GM20000 (cell line): ENCODE data around the gene CCDC124.

Source experiments
- DNase-seq: peaks from one replicate; pipeline ENCODE4 v3.0.0; 2012; ENCODE audit warnings: low spot score
- TF ChIP-seq, protein P1 (sequence below): IDR thresholded peaks from 2 replicates; pipeline ENCODE4 v1.5.1; 2012; ENCODE audit warnings: mild to moderate bottlenecking, control low read depth; ENCODE audit errors: extremely low read depth, missing control alignments

Gene CCDC124

DNA sequence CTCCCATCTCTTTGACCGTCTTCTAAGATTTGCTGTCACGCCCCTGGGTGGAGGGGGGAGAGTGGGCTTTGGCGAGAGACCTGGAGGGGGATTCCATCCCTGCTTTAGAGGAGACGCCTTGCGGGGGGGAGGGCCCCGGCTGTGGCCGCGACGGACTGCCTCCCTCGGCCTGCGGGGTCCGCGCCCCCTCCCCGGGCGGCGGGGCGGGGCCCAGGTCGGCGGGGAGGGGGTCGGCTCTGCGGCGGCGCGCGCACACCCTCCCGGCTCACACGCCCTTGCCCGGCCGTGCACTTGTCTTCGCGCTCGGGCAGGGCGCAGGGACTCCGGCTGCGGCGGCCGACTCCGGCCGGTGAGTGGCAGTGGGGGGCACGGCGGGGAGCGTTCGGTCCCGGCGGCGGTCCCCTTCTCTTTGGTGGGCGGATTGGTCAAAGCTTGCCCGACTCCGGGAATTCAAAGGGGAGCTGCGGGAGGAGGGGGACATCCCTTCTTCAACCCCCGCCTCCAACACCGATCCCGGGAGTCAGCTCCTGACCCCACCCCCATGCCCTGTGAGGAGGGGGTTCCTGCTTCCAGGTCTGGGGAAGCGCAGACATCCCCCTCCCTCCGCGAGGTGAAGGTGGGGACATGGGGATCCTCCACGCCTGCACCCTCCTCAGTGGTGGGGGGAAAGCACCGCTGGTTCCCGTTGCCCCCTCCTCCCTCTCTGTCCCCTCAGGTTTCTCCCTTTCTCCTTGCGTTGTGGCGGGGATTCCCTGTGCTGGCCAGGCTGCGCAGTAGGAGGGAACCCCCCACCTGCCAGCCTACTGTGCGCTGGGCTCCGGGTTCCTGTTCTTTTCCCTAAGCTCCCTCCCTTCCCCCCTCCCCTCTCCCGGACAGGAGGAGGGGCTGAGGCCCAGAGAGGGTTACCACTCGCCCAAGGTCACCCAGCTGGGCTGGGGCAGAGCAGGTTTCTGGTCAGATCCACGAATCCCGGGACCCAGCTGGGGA is 19.5 kb downstream of the CCDC124 start:
- peak; percentile 77 for DNase-seq
- TF ChIP-seq, protein P1, sequence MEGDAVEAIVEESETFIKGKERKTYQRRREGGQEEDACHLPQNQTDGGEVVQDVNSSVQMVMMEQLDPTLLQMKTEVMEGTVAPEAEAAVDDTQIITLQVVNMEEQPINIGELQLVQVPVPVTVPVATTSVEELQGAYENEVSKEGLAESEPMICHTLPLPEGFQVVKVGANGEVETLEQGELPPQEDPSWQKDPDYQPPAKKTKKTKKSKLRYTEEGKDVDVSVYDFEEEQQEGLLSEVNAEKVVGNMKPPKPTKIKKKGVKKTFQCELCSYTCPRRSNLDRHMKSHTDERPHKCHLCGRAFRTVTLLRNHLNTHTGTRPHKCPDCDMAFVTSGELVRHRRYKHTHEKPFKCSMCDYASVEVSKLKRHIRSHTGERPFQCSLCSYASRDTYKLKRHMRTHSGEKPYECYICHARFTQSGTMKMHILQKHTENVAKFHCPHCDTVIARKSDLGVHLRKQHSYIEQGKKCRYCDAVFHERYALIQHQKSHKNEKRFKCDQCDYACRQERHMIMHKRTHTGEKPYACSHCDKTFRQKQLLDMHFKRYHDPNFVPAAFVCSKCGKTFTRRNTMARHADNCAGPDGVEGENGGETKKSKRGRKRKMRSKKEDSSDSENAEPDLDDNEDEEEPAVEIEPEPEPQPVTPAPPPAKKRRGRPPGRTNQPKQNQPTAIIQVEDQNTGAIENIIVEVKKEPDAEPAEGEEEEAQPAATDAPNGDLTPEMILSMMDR, result no peak

DNA sequence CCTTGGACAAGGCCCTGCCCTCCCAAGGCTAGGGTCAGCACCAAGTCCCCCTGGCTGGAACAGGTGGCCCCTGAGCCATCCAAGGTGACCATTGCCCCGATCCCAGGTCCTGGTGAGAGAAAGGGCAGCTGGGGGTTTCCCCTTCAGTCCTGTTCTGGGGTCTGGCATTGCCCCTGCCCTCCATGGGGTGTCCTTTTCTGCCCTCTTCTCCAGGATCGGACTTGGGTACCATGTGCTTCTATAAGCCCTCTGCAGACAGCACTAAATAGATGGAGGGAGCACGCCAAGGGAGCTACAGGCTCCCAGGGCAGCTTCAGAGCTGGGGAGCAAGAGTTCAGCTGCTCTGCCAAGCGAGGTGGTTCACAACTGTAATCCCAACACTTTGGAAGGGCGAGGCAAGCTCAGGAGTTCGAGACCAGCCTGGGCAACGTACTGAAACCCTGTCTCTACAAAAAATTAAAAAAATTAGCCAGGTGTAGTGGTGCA is 20.5 kb downstream of the CCDC124 start:
- no peak for DNase-seq
- TF ChIP-seq, protein P1, result no peak

DNA sequence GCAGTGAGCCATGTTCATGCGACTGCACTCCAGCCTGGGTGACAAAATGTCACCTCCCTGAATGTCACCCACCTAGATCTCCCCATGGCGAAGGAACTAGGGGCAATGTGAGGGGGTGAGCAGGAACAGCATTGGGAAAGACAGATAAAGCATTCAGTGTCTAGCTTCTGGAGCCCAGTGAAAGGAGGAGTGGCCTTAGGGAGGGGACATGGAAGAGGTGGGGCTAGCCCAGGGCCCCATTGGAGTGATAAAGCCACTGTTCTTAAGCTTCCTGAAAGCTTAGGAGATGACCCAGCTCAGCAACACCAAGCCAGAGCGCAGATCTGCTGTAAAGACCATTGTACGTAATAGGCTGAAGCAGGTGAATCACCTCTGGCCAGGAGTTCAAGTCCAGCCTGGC is 21.1 kb downstream of the CCDC124 start:
- DNase-seq, result no peak

DNA sequence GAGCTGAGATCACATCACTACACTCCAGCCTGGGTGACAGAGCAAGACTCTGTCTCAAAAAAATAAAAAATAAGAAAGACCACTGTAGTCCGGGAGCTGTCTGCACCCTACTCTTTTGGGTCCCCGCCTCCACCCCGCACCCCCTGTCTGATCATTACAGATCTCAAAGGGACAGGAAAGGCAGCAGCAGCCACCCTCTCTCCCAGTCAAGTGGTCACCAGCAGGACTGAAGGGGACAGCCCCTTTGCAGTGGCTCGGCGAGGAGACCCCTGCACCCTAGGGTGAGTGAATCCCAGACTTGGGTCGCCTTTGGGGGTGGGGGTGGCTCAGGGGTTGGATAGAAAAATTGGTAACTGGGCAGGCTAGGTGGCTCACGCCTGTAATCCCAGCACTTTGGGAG is 21.6 kb downstream of the CCDC124 start:
- TF ChIP-seq, protein P1, result no peak
- no peak for DNase-seq

More for the DNA sequence above, 21.1 kb downstream of the CCDC124 start:
- TF ChIP-seq, protein P1, result no peak

DNA sequence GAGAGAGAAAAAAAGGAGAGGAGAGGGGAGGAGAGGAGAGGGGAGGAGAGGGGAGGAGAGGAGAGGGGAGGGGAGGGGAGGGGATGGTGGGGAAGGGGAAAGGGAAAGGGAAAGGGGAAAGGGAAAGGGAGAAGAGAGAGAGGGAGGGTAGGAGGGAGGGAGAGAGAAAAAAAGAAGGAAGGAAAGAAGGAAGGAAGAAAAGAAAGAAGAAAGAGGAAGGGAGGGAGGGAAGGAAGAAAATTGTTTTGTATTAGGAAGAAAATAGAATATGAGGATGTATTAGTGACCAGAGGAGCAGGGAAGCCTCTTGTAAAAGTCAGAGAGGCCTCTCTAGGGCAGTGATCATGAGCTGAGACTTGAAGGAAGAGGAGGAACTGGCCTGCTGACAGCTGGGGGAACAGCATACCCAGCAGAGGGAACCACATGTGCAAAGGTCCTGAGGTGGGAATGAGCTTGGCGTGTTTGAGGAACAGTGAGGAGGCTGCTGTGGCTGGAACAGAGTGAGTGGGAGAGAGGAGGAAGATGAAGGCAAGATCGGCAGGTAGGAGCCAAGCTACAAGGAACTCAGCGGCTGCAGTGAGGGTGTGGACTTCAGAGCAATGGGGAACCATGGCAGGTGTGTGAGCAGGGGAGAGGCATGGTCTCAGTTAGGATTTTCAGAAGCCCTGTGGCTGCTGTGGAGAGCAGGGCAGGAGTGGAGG is 24.5 kb downstream of the CCDC124 start:
- TF ChIP-seq, protein P1, result no peak
- no peak for DNase-seq

DNA sequence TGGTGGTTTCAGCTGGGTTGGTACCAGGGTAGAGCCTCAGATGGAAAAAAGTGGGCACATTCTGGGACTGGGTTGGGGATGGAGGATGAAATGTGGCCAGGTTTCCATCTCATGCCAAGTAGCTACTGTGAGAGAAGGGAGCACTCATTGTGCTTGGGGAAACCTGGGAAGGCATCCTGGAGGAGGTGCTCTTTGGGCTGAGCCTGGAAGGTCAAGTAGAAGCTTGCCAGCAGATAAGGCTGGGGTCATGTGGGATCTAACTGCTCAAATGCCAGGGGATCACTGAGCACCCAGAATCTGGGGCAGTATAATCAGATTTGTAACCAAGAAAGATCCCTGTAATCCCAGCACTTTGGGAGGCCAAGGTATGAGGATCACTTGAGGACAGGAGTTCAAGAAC is 25.1 kb downstream of the CCDC124 start:
- TF ChIP-seq, protein P1, result no peak
- no peak for DNase-seq
